GM18867 (cell line): ENCODE results near the gene SLC2A4.
"Not testable (repeated sequence)": the region's sequence is repeated elsewhere in the genome, so short reads cannot be mapped to it uniquely, and the experiment has no call there.

ENCODE experiments used
- ATAC-seq: cut with Tn5 transposase; IDR thresholded peaks from one replicate; pipeline ENCODE4 v1.9.1; 2021; ENCODE audit warnings: mild to moderate bottlenecking, moderate library complexity; ENCODE audit not compliant: unreplicated experiment

SLC2A4 gene

DNA sequence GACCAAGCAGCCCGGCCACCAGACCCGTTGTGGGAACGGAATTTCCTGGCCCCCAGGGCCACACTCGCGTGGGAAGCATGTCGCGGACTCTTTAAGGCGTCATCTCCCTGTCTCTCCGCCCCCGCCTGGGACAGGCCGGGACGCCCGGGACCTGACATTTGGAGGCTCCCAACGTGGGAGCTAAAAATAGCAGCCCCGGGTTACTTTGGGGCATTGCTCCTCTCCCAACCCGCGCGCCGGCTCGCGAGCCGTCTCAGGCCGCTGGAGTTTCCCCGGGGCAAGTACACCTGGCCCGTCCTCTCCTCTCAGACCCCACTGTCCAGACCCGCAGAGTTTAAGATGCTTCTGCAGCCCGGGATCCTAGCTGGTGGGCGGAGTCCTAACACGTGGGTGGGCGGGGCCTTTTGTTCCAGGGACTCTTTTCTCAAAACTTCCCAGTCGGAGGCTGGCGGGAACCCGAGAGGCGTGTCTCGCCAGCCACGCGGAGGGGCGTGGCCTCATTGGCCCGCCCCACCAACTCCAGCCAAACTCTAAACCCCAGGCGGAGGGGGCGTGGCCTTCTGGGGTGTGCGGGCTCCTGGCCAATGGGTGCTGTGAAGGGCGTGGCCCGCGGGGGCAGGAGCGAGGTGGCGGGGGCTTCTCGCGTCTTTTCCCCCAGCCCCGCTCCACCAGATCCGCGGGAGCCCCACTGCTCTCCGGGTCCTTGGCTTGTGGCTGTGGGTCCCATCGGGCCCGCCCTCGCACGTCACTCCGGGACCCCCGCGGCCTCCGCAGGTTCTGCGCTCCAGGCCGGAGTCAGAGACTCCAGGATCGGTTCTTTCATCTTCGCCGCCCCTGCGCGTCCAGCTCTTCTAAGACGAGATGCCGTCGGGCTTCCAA, at the start of gene SLC2A4:
SLC2A4 (plus strand) TSS at position 645 of the 879 bp plus-strand sequence; CDS start at position 862, 217 bp downstream.
- peak; percentile 65 for ATAC-seq

DNA sequence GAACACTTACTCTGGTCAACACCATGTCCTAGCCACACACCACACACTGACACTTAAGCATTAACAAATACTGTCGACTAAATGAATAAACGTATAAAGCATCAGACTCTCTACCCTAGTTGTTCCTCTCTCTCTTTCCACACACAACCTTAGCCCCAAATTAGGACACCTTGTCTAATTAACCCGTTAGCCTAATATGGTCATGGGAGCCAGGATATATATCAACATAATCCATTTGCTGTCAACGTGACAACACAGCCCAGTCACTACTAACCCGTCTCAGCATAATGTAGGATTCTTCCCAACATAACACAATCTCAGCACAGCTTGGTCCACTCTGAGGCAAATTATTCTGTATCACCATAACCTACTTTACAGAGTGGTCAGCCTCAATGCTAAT, 49.4 kb upstream of the SLC2A4 start:
- no peak for ATAC-seq

DNA sequence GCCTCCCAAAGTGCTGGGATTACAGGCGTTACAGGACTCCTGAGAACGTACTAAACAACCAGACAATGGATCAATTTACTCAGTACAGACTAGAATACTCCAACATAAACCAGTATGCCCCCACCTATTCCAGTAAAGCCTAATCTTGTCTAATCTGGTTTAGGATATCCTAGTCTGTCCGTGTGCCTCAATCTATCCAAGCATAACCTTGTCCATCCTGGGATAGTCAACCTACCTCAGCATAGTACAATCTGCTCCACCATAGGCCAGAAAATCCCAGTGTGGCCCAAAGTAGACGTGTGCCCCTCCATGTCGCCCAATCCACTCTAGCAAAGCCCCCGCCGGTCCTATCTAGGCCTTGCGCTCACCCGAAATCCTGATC, 47.8 kb upstream of the SLC2A4 start:
- ATAC-seq = no peak

- peak; percentile 51 for ATAC-seq
These were observed 47.2 kb upstream of the SLC2A4 start, which contains the start of gene DVL2 for GRCh38 chr17:7234083-7234951. TSS of gene DVL2 (minus strand) at chr17:7234517. CDS start at chr17:7234262, 255 bp downstream.

DNA sequence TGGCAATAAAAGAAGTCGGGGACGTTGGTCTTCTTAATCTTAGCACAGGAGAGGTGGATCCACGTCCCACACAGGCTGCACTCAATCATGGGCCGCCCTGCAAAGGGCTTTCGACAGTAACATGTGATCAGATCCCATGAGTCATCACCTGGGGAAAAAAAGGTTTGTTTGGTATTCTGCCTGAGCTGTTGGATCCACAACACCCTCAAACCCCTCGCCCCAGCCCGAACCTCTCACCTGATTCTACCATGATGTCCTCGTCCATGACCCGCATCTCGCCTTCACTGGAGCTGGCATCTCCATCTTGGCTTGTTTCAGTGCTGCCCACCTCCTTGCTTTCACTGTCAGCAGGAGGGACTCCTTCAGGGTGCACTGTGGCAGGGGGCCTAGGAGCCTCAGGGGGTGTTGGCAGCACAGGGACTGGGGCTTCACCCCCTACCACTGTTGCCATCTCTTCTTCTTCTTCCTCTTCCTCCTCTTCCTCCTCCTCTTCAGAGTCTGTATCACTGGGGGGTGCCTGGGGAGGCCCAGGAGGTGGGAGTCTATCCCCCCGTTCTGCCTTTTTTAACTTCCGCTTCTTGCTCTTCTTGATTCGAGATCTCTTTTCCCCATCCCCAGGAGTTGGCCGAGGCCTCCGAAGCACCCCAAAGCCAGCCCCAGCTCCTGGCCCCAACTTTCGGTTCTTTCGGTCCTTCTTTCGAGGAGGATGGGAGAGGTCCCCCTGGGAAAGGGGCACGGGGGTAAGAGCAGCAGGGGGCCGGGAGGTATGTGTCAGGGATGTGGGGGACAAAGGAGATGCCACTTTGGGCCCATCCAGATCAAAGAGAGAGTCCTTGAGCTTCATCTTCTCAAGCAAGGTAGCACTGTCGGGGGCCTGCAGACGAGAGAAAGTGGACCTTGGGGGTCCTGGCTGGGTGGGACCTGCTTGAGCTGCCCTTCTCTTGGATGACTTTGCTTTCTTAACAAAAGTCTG, 45.5 kb upstream of the SLC2A4 start:
- no peak for ATAC-seq

DNA sequence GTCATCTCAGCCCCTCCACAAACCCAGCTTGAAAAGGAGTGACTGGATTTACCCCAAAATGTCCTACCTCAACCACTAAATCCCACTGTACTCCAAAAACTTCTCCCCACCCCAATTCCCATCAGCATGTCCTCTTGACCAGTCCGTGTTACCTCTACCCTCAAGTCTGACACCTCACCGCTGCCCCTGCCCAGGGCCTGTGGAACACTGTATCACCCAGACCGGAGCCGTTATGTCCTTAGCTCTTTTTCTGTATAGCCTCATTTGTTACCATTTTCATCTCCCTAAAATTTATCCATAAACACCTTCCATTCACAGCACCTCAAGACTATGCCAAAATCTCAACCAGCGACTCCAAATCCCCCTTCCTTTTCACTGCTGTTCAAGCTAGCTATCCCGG, 44.7 kb upstream of the SLC2A4 start:
- ATAC-seq = no peak

- ATAC-seq = no peak
These were observed 44.2 kb upstream of the SLC2A4 start for GRCh38 chr17:7237266-7237760.

GRCh38 chr17:7237761-7238419, 43.6 kb upstream of the SLC2A4 start:
- ATAC-seq = no peak

GRCh38 chr17:7238420-7239090, 43.0 kb upstream of the SLC2A4 start:
- no peak for ATAC-seq

DNA sequence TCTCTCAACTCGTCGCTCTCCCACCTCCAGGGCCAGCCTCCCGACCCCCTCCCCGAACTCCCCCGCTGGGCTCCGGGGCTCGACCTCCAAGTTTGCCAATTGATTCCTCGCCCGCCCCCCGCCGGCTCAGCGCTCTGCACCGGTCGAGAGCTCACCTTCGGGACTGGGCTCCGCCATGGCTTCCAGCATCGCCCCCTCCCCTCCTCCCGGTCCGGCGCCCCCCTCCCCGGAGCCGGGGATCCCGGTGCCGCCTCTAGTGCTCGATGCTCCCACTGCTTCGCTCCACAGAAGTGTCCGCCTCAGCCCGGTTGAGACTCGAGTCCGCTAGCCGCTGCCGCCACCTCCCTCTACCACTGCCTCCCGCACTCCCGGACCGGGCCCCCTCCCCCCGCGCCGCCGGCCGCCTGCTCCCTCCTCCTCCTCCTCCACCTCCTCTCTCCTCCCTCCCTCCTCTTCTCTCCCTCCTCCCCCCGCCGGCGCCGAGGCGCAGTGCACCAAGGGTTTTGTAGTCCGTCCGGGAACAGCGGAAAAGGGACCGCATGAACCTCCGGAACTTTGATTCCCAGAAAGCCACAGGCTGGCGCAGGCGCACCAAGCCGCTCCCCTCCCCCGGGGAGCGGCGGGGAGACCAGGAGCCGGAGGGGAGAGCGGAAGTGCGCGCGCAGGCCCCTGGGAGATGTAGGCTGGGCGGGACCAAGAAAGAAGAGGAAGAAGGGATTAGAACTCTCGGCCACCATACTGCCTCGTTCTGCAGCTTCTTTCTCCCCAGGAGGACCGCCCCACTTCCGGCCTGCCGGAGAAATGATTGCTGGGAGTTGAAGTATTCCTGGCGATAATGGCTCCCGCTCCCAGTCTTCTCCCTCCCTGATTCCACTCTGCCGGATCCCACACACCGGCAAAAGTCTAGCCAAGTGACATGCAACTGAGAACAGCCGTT, 42.2 kb upstream of the SLC2A4 start, which contains the start of gene PHF23:
PHF23 (minus strand) TSS at position 367 of the 937 bp plus-strand sequence; CDS start at position 189, 178 bp downstream.
- peak; percentile 52 for ATAC-seq

DNA sequence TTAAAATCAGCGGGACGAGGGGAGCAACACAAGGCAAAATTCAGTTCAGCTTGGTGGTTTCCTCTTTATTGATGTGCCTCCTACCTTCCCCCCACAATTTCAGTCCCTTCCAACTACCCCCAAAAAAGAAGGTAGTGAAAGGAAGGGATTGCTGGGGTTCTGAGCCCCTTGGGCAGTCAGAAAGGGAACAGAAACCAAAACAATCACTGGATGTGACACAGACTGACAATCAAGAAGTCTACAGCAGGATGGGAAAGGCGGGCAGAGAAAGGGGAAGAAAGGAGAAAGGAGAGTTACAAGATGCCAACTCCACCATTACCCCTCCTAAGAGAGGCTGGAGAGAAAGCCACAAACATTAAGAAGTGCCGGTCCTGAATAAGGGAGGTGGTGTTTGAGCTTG, 41.1 kb upstream of the SLC2A4 start:
- ATAC-seq = no peak

DNA sequence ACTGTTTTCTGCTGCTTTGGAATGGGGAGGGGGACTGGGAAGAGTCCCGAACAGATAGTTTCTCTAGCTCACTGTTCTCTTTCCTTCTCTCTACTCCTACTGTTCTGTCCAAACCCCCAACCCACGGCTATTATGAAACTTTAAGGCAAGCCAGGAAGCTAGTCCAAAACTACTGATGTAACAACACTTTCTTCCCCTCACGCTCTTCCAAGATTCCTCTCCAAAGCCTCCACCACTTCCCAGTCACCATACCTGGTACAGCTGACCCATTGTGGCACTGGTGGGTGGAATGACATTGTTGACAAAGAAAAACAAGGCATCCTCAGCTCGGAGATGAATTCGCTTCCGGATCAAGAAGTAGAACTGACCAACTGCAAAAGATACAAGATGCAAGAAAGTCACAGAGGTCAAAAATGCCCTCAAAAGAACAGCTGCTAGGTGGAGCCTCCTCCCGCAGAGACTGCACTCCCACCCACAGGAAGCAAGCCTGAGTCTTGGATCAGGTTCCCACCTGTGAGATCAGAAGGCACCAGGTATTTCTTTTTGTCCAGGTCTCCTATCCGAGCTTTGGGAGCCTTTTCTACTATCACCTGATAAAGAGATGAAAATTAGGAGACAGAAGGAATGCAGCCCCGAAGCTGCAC, 40.3 kb upstream of the SLC2A4 start:
- no peak for ATAC-seq

GRCh38 chr17:7241783-7242716, 39.5 kb upstream of the SLC2A4 start, which contains the start of gene GABARAP:
TSS of gene GABARAP (minus strand) at chr17:7242449. CDS start at chr17:7242330, 119 bp downstream.
- ATAC-seq = peak; percentile 32

- ATAC-seq = peak; percentile 40
These were observed 38.6 kb upstream of the SLC2A4 start for GRCh38 chr17:7242717-7243452.

GRCh38 chr17:7243453-7243729, 38.1 kb upstream of the SLC2A4 start:
- no peak for ATAC-seq

- not testable (repeated sequence) for ATAC-seq
These were observed 37.7 kb upstream of the SLC2A4 start for GRCh38 chr17:7243838-7244237.
